ENCODE data around the gene PHAF1. TPM values are rescaled to one million over a fixed set of nuclear protein-coding genes. Genes with fewer than 3 reads are reported as not detected.
A peak's percentile ranks its signal among the peaks of the same experiment; 100 is the strongest.

Gene PHAF1
- total RNA-seq, 2 donors from 2014 or later: 18.8 to 19.6 TPM

- TF ChIP-seq CTCF (conservative IDR thresholded peaks at IDR 0.05): no peak
- no peak overlapping the region for H3K27ac ChIP-seq (ENCODE audit: low read depth, low read length)
- Mint-ChIP-seq H3K27me3 (ENCODE audit: insufficient read depth) (no peaks in the 10 kb centered on the region), H3K36me3 (ENCODE audit: low read depth) (peaks cover 46% of the 10 kb centered on the region), H3K4me3 (no peak overlapping the region), H3K27ac (peak overlapping the region; percentile 17), H3K4me1 (no peaks in the 10 kb centered on the region), H3K9me3 (no peaks in the 10 kb centered on the region)
- no peak for DNase-seq
- no peak overlapping the region for H3K9ac ChIP-seq (ENCODE audit: extremely low read depth, low read length, poor library complexity, severe bottlenecking)
- peaks cover 91% of the 10 kb centered on the region for H3K36me3 ChIP-seq (ENCODE audit: control insufficient read depth, insufficient read depth, low read length)
- no peaks in the 10 kb centered on the region for H3K4me1 ChIP-seq (ENCODE audit: control insufficient read depth, insufficient read depth, low read length)
- no peak overlapping the region for H3K4me3 ChIP-seq (ENCODE audit: low read length)
- 96 to 98% methylated on average over 4 of the region's 4 CpGs for WGBS, 2 experiments (ENCODE audit: insufficient coverage in 1 of 2, insufficient read length in 1 of 2)
- no peaks in the 10 kb centered on the region for H3K9me3 ChIP-seq (ENCODE audit: control insufficient read depth, low read length)
- H3K27me3 ChIP-seq (ENCODE audit: control insufficient read depth, insufficient read depth, low read length, poor library complexity, severe bottlenecking): no peaks in the 10 kb centered on the region
These were observed 38.2 kb upstream of the PHAF1 start for GRCh38 chr16:67071476-67072048.

DNA sequence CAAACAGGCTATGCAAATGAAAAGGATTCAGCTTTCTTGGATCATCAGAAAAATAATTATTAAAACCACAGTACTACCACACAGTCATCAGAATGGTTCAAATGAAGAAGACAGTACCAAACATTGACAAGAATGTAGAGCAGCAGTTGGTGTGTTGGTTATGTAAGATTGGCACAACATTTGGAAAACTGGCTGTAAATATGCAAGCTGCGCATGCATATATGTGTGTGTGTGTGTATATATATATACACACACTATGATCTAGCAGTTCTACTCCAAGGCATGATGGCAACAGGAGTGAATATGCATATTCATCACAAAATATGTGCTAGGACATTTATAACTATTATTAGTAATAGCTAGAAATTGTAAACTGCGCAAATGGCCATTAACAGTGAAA, 34.4 kb upstream of the PHAF1 start:
- H3K4me1 ChIP-seq (ENCODE audit: control insufficient read depth, insufficient read depth, low read length): no peaks in the 10 kb centered on the region
- H3K9me3 Mint-ChIP-seq: no peaks in the 10 kb centered on the region
- no peak overlapping the region for H3K4me3 Mint-ChIP-seq
- no peak overlapping the region for H3K9ac ChIP-seq (ENCODE audit: extremely low read depth, low read length, poor library complexity, severe bottlenecking)
- WGBS, 2 experiments (ENCODE audit: insufficient coverage in 1 of 2, insufficient read length in 1 of 2): 100% methylated on average over 1 of the region's 2 CpGs; no CpG with 5 or more reads in 1 of the 2 experiments
- H3K27me3 Mint-ChIP-seq (ENCODE audit: insufficient read depth): no peaks in the 10 kb centered on the region
- H3K27me3 ChIP-seq (ENCODE audit: control insufficient read depth, insufficient read depth, low read length, poor library complexity, severe bottlenecking): no peaks in the 10 kb centered on the region
- H3K4me1 Mint-ChIP-seq: no peaks in the 10 kb centered on the region
- H3K9me3 ChIP-seq (ENCODE audit: control insufficient read depth, low read length): no peaks in the 10 kb centered on the region
- no peak overlapping the region for H3K27ac Mint-ChIP-seq
- peaks cover 34% of the 10 kb centered on the region for H3K36me3 Mint-ChIP-seq (ENCODE audit: low read depth)
- no peak overlapping the region for H3K4me3 ChIP-seq (ENCODE audit: low read length)
- peaks cover 89% of the 10 kb centered on the region for H3K36me3 ChIP-seq (ENCODE audit: control insufficient read depth, insufficient read depth, low read length)
- no peak for TF ChIP-seq CTCF (conservative IDR thresholded peaks at IDR 0.05)
- no peak for DNase-seq
- no peak overlapping the region for H3K27ac ChIP-seq (ENCODE audit: low read depth, low read length)

- Histone ChIP-seq H3K4me3 (ENCODE audit: low read length) (no peak overlapping the region), H3K36me3 (ENCODE audit: control insufficient read depth, insufficient read depth, low read length) (peaks cover 73% of the 10 kb centered on the region), H3K27ac (ENCODE audit: low read depth, low read length) (no peak overlapping the region), H3K9ac (ENCODE audit: extremely low read depth, low read length, poor library complexity, severe bottlenecking) (no peak overlapping the region), H3K27me3 (ENCODE audit: control insufficient read depth, insufficient read depth, low read length, poor library complexity, severe bottlenecking) (no peaks in the 10 kb centered on the region), H3K9me3 (ENCODE audit: control insufficient read depth, low read length) (no peaks in the 10 kb centered on the region), H3K4me1 (ENCODE audit: control insufficient read depth, insufficient read depth, low read length) (no peaks in the 10 kb centered on the region)
- Mint-ChIP-seq H3K4me1 (no peaks in the 10 kb centered on the region), H3K36me3 (ENCODE audit: low read depth) (peaks cover 37% of the 10 kb centered on the region), H3K27me3 (ENCODE audit: insufficient read depth) (no peaks in the 10 kb centered on the region), H3K27ac (no peak overlapping the region), H3K4me3 (no peak overlapping the region), H3K9me3 (no peaks in the 10 kb centered on the region)
- 80 to 95% methylated on average over 1 to 4 of the region's 4 CpGs for WGBS, 2 experiments (ENCODE audit: insufficient coverage in 1 of 2, insufficient read length in 1 of 2)
- TF ChIP-seq CTCF (conservative IDR thresholded peaks at IDR 0.05): no peak
- DNase-seq: no peak
These were observed 31.9 kb upstream of the PHAF1 start for GRCh38 chr16:67077871-67078270.

All from endodermal cell (in vitro differentiated cells).